GM19452 (cell line): ENCODE measurements around the gene PKMYT1.
"Not testable (repeated sequence)": the region's sequence is repeated elsewhere in the genome, so short reads cannot be mapped to it uniquely, and the experiment has no call there.

Source experiments
- ATAC-seq: cut with Tn5 transposase; IDR thresholded peaks from one replicate; pipeline ENCODE4 v1.9.1; 2021; ENCODE audit not compliant: unreplicated experiment

The PKMYT1 gene

DNA sequence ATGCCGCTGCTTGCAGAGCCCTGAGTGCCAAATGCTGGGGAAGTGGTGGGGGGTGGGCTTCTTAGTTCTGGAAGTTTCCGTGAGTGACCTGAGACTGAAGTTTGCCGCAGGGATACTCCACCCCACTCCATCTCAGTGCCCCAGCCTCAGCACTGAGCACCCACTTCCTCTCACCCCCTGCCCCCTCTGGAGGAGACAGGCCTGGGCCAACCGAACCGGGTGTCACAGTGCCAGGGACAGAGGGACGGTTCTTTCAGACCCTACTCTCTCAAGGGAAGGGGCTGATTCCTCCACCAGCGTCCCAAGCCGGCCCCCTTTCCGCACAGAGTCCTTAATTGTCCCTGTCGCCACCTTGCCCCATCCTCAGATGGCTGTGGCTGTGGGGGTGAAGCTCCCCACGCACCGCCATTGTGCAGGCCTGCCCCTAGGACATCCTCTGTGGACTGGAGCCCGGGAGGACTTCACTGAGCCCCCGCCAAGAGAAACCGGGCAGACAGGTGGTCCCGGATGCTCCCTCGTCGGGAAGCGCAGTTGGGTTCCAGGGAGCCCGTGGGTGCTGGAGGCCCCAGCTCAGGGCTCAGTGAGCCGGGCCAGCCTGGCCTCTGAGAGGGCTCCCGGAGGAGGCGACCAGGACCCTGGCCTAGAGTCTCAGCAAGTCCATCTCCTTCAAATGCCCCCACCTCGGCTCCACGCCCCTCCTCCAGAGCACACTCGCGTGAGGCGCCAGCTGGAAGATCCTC is 17.7 kb downstream of the PKMYT1 start:
- no peak for ATAC-seq

DNA sequence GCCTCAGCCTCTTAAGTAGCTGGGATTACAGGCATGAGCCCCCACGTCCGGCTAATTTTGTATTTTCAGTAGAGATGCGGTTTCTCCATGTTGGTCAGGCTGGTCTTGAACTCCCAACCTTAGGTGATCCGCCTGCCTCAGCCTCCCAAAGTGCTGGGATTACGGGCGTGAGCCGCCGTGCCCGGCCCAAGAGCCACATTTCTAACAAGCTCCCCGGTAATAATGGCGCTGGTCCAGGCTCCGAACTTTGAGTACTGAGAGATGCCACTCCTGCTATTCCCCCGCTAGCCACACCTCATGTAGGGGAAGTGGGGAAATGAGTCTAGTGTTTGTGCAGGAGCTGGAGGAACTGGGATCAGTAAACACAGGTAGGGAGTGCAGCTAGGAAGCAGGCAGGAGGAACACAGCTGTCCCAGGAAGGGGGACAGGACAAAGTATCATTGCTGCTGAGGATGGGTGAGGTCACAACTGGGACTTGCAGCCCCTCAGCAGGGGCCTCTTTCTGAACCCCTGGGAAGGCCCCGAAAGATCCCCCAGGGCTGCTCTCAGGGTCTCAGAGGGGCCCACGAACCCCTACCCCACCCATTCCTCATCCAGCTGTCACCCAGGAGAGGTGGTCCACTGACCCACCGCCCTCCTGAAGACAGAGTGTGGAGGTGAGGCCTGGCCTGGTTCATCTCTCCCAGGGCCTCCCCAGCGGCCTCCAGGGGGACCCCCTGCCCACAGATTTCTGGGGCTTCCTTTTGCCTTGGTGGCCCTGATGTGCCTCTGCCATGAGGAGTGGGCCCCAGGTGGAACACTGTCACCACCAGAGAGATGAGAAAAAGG is 19.8 kb downstream of the PKMYT1 start:
- ATAC-seq = no peak

DNA sequence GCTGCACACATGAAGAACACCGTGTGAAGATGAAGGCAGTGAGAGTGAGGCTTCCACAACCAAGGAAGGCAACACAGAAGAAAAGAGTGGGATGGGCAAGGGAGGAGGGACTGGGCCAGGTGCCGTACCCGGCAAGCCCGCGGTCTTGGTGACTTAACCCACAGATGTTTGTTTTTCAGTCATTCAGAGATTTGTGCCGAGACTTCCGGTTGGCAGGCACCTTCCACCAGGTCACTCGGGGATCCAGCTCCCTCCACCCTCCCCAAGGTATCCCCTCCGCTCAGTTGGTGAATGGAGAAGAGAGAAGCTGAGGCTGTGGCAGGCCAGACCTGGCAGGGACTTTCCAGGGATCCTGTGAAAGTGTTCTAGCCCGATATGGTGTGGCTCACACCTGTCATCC is 21.0 kb downstream of the PKMYT1 start:
- no peak for ATAC-seq

- ATAC-seq = no peak
These were observed 23.7 kb downstream of the PKMYT1 start for GRCh38 chr16:2956579-2956956.

DNA sequence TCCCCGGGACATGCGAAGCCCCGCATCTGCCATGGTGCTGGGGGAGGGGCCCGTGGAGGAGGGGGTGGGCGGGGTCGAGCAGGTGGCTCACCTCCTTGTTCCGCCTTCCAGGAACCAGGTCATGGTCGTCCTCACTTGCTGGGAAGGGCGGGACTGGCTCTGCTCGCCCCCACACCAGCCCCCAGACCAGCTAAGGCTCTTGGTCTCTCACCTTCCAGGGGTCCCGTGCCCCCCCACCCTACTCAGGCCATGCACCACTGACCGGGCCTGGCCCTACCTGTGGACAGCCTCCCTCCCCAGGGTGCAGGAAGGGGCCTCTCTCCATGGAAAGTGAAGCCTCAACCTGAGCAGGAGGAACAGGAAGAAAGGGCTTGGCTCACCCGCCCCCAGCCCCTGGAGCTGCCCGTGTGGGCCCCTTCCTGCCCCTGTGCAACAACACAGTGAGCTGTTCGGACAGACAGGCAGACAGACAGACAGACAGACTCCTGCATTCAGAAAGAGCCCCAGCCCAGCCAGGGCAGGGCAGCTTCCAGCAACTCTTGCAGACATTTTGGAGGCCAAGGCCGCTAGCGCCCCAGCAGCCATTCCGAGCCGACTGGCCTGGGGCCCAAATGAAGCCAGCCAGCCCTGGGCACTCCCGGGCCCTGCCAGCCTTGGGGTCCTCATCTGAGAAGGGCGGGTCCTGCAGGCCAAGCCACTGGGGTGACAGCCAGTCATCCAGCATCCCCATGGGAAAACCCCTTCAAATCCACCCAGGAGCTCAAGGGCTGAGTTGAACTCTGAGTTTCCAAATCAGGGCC is 24.3 kb downstream of the PKMYT1 start:
- no peak for ATAC-seq

DNA sequence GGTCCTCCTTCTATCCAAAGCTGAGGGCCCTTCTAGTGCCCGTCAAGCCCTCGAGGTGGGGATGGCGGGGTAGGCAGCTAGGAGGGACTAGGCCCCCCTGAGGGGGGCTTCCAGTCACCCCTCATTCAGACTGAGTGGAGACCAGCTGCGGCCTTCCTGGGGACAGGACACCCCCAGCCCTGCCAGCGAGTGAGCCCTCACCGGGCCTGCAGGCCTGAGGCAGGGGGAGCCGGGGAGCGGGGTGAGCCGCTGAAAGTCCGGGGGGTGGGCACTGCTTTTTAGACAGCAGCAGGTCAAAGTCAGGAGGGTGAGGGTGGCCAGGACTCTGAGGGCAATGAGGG is 24.8 kb downstream of the PKMYT1 start:
- ATAC-seq = no peak

DNA sequence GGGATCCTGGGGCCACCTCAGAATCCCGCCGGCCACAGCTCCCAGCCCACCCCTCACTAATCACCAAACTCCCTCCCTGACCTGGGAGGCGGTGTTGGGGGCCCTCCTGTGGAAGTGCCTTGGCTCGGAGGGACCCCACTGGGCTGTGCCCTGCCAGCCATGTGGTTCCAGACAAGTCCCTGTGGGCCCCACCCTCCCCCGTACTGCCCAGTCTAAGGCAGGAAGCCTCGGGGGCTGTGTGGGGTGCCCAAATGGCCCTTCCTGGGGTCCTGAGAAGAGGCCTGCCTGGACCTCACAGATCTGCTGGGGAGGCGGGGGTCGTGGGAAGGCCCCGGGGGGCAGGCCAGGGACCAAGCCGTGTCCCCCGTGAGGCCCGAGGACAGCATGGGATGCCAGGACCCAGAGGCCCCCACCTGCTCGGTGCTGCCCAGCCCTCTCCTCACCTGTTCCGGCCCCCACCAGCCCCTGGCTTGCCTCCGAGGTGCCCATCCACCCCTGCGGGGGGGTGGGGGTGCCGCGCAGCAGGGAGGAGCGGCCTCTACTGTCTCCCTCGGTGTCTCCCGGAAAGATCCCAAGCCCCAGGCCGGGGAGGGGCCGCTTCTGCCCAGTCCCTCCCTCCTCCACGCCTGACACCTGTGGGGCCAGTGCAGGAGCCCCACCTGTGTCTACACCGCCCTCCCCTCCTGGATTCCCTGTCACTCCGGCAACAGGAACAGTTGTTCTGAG is 25.4 kb downstream of the PKMYT1 start:
- ATAC-seq = no peak

- no peak for ATAC-seq
These were observed 26.3 kb downstream of the PKMYT1 start for GRCh38 chr16:2953706-2954627.

GRCh38 chr16:2952679-2953078 is 27.6 kb downstream of the PKMYT1 start:
- ATAC-seq = no peak

DNA sequence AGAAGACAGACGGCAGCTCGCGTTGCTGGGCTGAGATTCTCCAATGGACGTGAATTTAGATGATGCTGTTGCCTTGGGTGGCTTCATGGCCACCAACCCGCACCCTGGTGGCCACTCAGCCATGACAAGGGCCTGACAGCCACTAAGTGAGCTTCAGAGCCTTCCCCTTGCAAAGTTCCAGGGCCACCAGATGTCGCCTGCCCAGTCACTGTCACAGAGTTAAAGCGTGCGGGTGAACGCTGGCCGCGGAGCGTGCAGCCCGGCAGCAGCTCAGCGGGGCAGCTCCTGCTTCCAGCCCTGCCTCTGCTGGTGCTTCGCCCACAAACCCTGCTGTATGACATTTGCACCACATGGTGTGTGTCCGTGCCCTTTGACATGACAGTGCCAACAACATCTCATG is 29.5 kb downstream of the PKMYT1 start:
- no peak for ATAC-seq

GRCh38 chr16:2950353-2950724 is 29.9 kb downstream of the PKMYT1 start:
- ATAC-seq = no peak

GRCh38 chr16:2949705-2950352 is 30.4 kb downstream of the PKMYT1 start:
- no peak for ATAC-seq

DNA sequence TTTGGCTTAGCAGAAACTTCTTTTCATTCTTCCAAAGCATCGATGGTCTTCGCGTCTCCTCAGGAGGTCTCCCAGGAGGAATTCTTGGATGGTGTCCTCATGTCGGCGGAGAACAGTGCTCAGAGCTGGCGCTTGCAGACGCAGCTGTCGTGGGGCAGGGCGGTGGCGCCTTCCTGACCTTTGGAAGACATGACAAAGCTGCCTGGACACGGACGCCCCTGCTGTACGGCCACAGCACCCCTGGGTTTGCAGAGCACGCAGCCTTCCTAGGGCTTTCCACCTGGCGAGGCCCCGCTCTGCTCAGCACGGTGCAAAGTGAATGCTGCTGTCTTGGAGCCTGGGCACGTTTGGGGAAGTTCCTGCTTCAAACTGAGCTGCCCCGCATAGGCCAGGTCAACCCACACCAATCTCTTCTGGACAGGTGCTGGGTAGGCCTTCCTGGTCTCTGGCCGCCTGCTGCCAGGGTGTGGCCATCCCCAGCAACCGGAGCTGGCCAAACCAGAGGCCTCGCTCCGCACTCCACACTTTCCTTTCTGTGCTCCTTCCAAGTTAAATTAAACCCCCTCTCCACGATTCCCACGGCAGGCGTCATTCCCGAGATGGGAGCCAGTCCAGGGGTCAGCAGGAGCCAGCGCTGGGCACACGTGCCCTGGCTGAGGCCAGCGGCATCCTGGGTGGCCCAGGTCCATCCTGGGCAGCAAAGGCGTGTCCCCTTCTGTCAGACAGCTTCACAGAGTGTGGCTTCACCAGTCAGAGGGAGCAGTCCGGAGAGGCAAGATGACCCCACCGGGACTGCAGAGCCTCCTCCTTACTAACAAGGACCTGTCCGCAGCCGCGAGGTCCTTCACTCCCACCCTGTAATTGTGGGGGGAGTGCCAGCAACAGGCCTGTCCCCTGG is 31.2 kb downstream of the PKMYT1 start:
- no peak for ATAC-seq

DNA sequence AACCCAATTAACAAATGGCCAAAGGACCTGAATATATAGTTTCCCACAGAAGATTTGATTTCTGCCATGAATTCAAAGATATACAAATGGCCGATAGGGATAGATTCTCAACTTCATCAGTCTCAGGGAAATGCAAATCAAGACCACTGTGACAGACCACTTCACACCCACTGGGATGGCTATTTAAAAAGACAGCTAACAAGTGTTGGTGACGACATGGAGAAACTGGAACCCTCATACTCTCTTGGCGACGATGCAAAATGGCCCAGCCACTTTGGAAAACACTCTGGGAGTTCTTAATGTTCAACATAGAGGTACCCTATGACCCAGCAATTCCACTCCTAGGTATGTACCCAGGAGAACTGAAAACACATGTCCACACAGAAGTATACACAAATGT is 33.6 kb downstream of the PKMYT1 start:
- ATAC-seq = no peak

DNA sequence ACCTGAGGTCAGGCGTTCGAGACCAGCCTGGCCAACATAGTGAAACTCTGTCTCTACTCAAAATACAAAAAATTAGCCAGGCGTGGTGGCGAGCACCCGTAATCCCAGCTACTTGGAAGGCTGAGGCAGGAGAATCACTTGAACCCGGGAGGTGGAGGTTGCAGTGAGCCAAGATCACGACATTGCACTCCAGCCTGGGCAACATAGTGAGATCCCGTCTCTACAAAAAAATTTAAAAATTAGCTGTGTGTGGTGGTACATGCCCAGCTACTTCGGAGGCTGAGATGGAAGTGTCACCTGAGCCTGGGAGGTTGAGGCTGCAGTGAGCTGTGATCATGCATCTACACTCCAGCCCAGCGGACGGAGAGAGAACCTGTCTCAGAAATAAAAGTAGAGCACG is 36.5 kb downstream of the PKMYT1 start:
- ATAC-seq = not testable (repeated sequence)

DNA sequence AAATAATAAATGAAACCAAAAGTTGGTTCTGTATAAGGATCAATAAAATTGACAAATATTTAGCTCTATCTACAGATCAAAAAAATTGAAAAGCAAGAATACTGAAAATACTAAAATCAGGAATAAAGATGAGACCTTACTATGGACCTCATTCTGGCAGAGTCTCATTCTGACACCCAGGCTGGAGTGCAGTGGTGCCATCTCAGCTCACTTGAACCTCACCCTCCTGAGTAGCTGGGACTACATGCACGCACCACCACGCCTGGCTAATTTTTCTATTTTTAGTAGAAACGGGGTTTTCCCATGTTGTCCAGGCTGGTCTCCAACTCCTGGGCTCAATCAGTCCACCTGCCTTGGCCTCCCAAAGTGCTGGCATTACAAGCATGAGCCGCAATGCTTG is 38.2 kb downstream of the PKMYT1 start:
- ATAC-seq = no peak

- no peak for ATAC-seq
These were observed 40.3 kb downstream of the PKMYT1 start for GRCh38 chr16:2939968-2940367.

DNA sequence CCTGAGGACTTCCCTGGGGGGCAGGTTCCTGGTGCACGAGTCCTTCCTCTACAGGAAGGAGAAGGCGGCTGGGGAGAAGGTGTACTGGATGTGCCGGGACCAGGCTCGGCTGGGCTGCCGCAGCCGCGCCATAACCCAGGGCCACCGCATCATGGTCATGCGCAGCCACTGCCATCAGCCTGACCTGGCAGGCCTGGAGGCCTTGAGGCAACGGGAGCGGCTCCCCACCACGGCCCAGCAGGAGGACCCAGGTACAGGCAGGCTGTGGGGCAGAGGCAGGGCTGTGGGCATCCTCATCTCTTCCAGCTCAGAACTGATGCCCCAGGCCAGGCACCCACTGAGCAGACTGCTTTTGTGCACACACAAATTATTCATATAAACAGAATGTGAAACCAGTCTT is 42.0 kb downstream of the PKMYT1 start:
- ATAC-seq = no peak

- no peak for ATAC-seq
These were observed 43.1 kb downstream of the PKMYT1 start for GRCh38 chr16:2937170-2937569.
